B cell (primary cell): ENCODE measurements around the gene MYOM3. TPM values are rescaled to one million over a fixed set of nuclear protein-coding genes. Genes with fewer than 3 reads are reported as not detected.

Experiments used
- ATAC-seq: fragments of 200-7000 bp; cut with Tn5 transposase; one replicate; pipeline ENCODE4 v1.10.0; 2021; ENCODE audit warnings: low read depth, mild to moderate bottlenecking, moderate number of reproducible peaks, moderate library complexity
- CTCF ChIA-PET: fragments of 350-600 bp; sonication (Branson Sonifier 250); formaldehyde crosslinking; loops from one replicate; lab custom pipeline; 2021; ENCODE audit warnings: antibody characterized with exemption, inconsistent platforms; lab: Charles Lee
- POLR2A ChIA-PET: fragments of 350-600 bp; sonication (Branson Sonifier 250); formaldehyde crosslinking; loops from one replicate; lab custom pipeline; 2021; ENCODE audit warnings: antibody characterized with exemption; lab: Charles Lee
- DNase-seq: peaks from one replicate; pipeline ENCODE4 v3.0.0; 2013
- H2AFZ ChIP-seq: 2 replicates; pipeline ENCODE4 v1.6.1; 2012; ENCODE audit warnings: mild to moderate bottlenecking, low read depth, low read length; ENCODE audit not compliant: insufficient read depth, poor library complexity, severe bottlenecking
- H3K27ac ChIP-seq, 2 donors: 1 replicate in 1 of 2; 2 replicates in 1 of 2; pipeline ENCODE4 v1.5.1; 2012 to 2013; ENCODE audit warnings: low read length in 2 of 2, mild to moderate bottlenecking in 2 of 2, moderate library complexity in 1 of 2
- H3K27me3 ChIP-seq, 4 experiments: fragments of 200-600 bp in 1 of 4; sonication (generic) in 1 of 4; replicated peaks in 1 of 4; 1 replicate in 2 of 4; 2 replicates in 2 of 4; pipeline versions ENCODE4 v1.6.1 to v1.7.0; 2013 to 2016; ENCODE audit warnings: low read length in 3 of 4, mild to moderate bottlenecking in 2 of 4, mixed read lengths in 1 of 4, moderate library complexity in 1 of 4; ENCODE audit not compliant: insufficient read depth in 4 of 4, control insufficient read depth in 3 of 4; ENCODE audit errors: control extremely low read depth in 1 of 4
- H3K36me3 ChIP-seq, 2 experiments: replicated peaks in 1 of 2; 1 replicate in 1 of 2; 2 replicates in 1 of 2; pipeline versions ENCODE4 v1.6.1 to v1.7.1; 2013; ENCODE audit warnings: low read length in 1 of 2; ENCODE audit not compliant: insufficient read depth in 2 of 2, control insufficient read depth in 1 of 2; ENCODE audit errors: control extremely low read depth in 1 of 2, extremely low read depth in 1 of 2
- H3K4me1 ChIP-seq, 2 donors: fragments of 200-600 bp in 1 of 2; sonication (generic) in 1 of 2; 1 replicate in 1 of 2; 2 replicates in 1 of 2; pipeline versions ENCODE4 v1.5.1 to v1.6.1; 2013 to 2017; ENCODE audit warnings: low read length in 2 of 2; ENCODE audit not compliant: control insufficient read depth in 2 of 2, insufficient read depth in 2 of 2
- H3K4me2 ChIP-seq: replicated peaks from 2 replicates; pipeline ENCODE3; 2012; ENCODE audit warnings: mild to moderate bottlenecking, low read depth, low read length; ENCODE audit not compliant: poor library complexity, severe bottlenecking
- H3K4me3 ChIP-seq, 5 experiments: fragments of 200-600 bp in 1 of 5; sonication (generic) in 1 of 5; 1 replicate in 3 of 5; 2 replicates in 2 of 5; pipeline versions ENCODE4 v1.5.1 to v1.7.0; 2011 to 2016; ENCODE audit warnings: low read length in 4 of 5, mild to moderate bottlenecking in 4 of 5, low read depth in 2 of 5, control low read depth in 1 of 5, moderate library complexity in 1 of 5; ENCODE audit not compliant: insufficient read depth in 1 of 5; ENCODE audit errors: control extremely low read depth in 1 of 5, extremely low read depth in 1 of 5
- H3K79me2 ChIP-seq: fragments of 200-600 bp; sonication (generic); one replicate; pipeline ENCODE4 v1.6.0; 2016; ENCODE audit warnings: low read length; ENCODE audit not compliant: control insufficient read depth, insufficient read depth
- H3K9ac ChIP-seq: fragments of 200-600 bp; sonication (generic); 2 replicates; pipeline ENCODE4 v1.6.1; 2017; ENCODE audit warnings: mild to moderate bottlenecking, low read length, moderate library complexity
- H3K9me3 ChIP-seq, 3 donors: one replicate each; pipeline versions ENCODE4 v1.6.1 to v1.7.1; 2013; ENCODE audit warnings: low read length in 2 of 3; ENCODE audit not compliant: control insufficient read depth in 2 of 3, insufficient read depth in 1 of 3; ENCODE audit errors: control extremely low read depth in 1 of 3
- H4K20me1 ChIP-seq: 2 replicates; pipeline ENCODE4 v1.6.0; 2012; ENCODE audit warnings: mild to moderate bottlenecking, low read length; ENCODE audit not compliant: insufficient read depth, control insufficient read depth, poor library complexity, severe bottlenecking
- H3K27ac Mint-ChIP-seq: one replicate; pipeline ENCODE4 v1.8.0; 2021; ENCODE audit warnings: mixed read lengths
- H3K27me3 Mint-ChIP-seq: one replicate; pipeline ENCODE4 v1.8.0; 2021; ENCODE audit warnings: mixed read lengths
- H3K4me1 Mint-ChIP-seq: one replicate; pipeline ENCODE4 v1.8.0; 2021; ENCODE audit warnings: mixed read lengths
- H3K4me3 Mint-ChIP-seq: one replicate; pipeline ENCODE4 v1.8.0; 2021; ENCODE audit warnings: mixed read lengths
- H3K9me3 Mint-ChIP-seq: one replicate; pipeline ENCODE4 v1.8.0; 2022; ENCODE audit warnings: mixed read lengths; ENCODE audit not compliant: insufficient read depth
- CTCF ChIP-seq: fragments of 200-600 bp; IDR thresholded peaks from one replicate; pipeline ENCODE4 v1.8.0; 2022; ENCODE audit warnings: antibody characterized with exemption, mild to moderate bottlenecking
- EZH2 ChIP-seq: IDR thresholded peaks from 2 replicates; pipeline ENCODE4 v1.6.1; 2012; ENCODE audit warnings: borderline replicate concordance, low read depth, mild to moderate bottlenecking, moderate library complexity, low read length; ENCODE audit not compliant: insufficient read depth, poor library complexity, severe bottlenecking
- WGBS: methylation state at CpG from one replicate; pipeline ENCODE4 v1.1.5; 2013; ENCODE audit warnings: missing lambda C conversion rate; ENCODE audit not compliant: insufficient coverage; 5-methylcytosine and 5-hydroxymethylcytosine counted together
- intact Hi-C: fragments of 100-400 bp; cut with micrococcal nuclease; formaldehyde crosslinking; loops from one replicate; pipeline ENCODE4 v1.10.0; 2022
- polyA plus RNA-seq: library from polyadenylated mRNA; depleted of rRNA; stranded (reverse); fragments of >200 nt; gene quantifications from 2 replicates; pipeline ENCODE4 v1.2.3, GENCODE V29; 2012
- total RNA-seq, 2 donors: library from RNA; stranded (reverse); fragments of 120-200 nt in 1 of 2; gene quantifications; 1 replicate in 1 of 2; 2 replicates in 1 of 2; pipeline versions ENCODE4 v1.2.3 to v1.2.4, GENCODE V29; 2013 to 2022

The MYOM3 gene
- total and polyA plus RNA-seq, 2 donors (not counting 1 experiment from before 2014, with no cell fraction given): not detected

- peaks cover 6% of the 10 kb centered on the region for H3K27me3 Mint-ChIP-seq
- no peak overlapping the region for H3K4me3 Mint-ChIP-seq
- 63% methylated on average over 5 of the region's 7 CpGs for WGBS
- peaks cover 4% of the 10 kb centered on the region for H3K9me3 Mint-ChIP-seq
- DNase-seq (no peak), ATAC-seq (no peak)
- ChIA-PET CTCF (interaction anchor here (0.5 to 0.7 kb wide), 2 partner anchors 326 to 581 kb away, joined by 3 to 4 read pairs; no protein-coding TSS in a partner anchor), POLR2A (no interaction called here)
- H3K9ac ChIP-seq: no peak overlapping the region
- no peak overlapping the region for H2AFZ ChIP-seq
- H3K79me2 ChIP-seq: no peaks in the 10 kb centered on the region
- H3K27ac Mint-ChIP-seq: no peak overlapping the region
- TF ChIP-seq EZH2 (no peak), CTCF (no peak)
- H3K36me3 ChIP-seq: no peaks in the 10 kb centered on the region
- H3K4me1 Mint-ChIP-seq: no peaks in the 10 kb centered on the region
- no peaks in the 10 kb centered on the region for H3K4me1 ChIP-seq
- H4K20me1 ChIP-seq: no peaks in the 10 kb centered on the region
- no peak overlapping the region for H3K27ac ChIP-seq
- H3K4me3 ChIP-seq: no peak overlapping the region
- H3K27me3 ChIP-seq: peaks cover 0 to 4% (median 1%) of the 10 kb centered on the region in 4 experiments
- H3K9me3 ChIP-seq: peaks cover 0 to 15% (median 0%) of the 10 kb centered on the region in 3 donors
- intact Hi-C loops: no loop called here
- H3K4me2 ChIP-seq: no peak overlapping the region
Measured at GRCh38 chr1:24065304-24065703, 46.6 kb downstream of the MYOM3 start.

- H3K27me3 Mint-ChIP-seq: peaks cover 3% of the 10 kb centered on the region
- Histone ChIP-seq H3K9me3 (peaks cover 0 to 15% (median 0%) of the 10 kb centered on the region in 3 donors), H3K4me1 (no peaks in the 10 kb centered on the region), H3K36me3 (no peaks in the 10 kb centered on the region), H3K4me3 (no peak overlapping the region), H3K27me3 (no peaks in the 10 kb centered on the region), H2AFZ (no peak overlapping the region), H3K27ac (no peak overlapping the region), H3K4me2 (no peak overlapping the region), H3K79me2 (no peaks in the 10 kb centered on the region), H3K9ac (no peak overlapping the region), H4K20me1 (no peaks in the 10 kb centered on the region)
- TF ChIP-seq CTCF (no peak), EZH2 (no peak)
- H3K9me3 Mint-ChIP-seq: peaks cover 4% of the 10 kb centered on the region
- ChIA-PET POLR2A (no interaction called here), CTCF (no interaction called here)
- ATAC-seq (no peak), DNase-seq (no peak)
- H3K4me1 Mint-ChIP-seq: no peaks in the 10 kb centered on the region
- intact Hi-C loops: no loop called here
- H3K27ac Mint-ChIP-seq: no peak overlapping the region
- H3K4me3 Mint-ChIP-seq: no peak overlapping the region
- WGBS: no CpG with 5 or more reads among the region's 2 CpGs
Measured at GRCh38 chr1:24062221-24062620, 49.7 kb downstream of the MYOM3 start.
